SK-N-MC (cell line): ENCODE results near the gene DDIAS.

Experiments
- DNase-seq: peaks from one replicate; pipeline ENCODE4 v3.0.0-alpha.2; 2011; ENCODE audit warnings: low read depth, low spot score
- H3K27ac ChIP-seq: fragments of 200-600 bp; sonication (generic); 2 replicates; pipeline ENCODE4 v1.5.1; 2016; ENCODE audit warnings: mixed run types
- H3K36me3 ChIP-seq: fragments of 200-600 bp; sonication (generic); 2 replicates; pipeline ENCODE4 v1.6.1; 2017; ENCODE audit warnings: antibody characterized with exemption, low read length, mixed read lengths; ENCODE audit not compliant: insufficient read depth
- H3K4me3 ChIP-seq: fragments of 200-600 bp; sonication (generic); 2 replicates; pipeline ENCODE4 v1.5.1; 2016
- H3K9ac ChIP-seq: fragments of 200-600 bp; sonication (generic); 2 replicates; pipeline ENCODE4 v1.8.0; 2017; ENCODE audit warnings: mixed run types, mixed read lengths; ENCODE audit not compliant: insufficient read length
- H3K9me3 ChIP-seq: fragments of 200-600 bp; sonication (generic); 2 replicates; pipeline ENCODE4 v1.6.1; 2017; ENCODE audit warnings: low read depth, mild to moderate bottlenecking, antibody characterized with exemption, low read length, moderate library complexity, mixed read lengths
- EZH2 ChIP-seq: fragments of 200-600 bp; sonication (generic); IDR thresholded peaks from one replicate; pipeline ENCODE4 v1.6.1; 2017; ENCODE audit warnings: antibody characterized with exemption
- FOXP2 ChIP-seq: optimal IDR thresholded peaks from 2 replicates; pipeline ENCODE3; 2011; ENCODE audit warnings: mild to moderate bottlenecking, moderate library complexity; ENCODE audit not compliant: insufficient read depth; ENCODE audit errors: extremely low read length, control extremely low read depth
- POLR2AphosphoS5 ChIP-seq: IDR thresholded peaks from 2 replicates; pipeline ENCODE4 v1.6.1; 2012; ENCODE audit warnings: mild to moderate bottlenecking, low read depth, low read length, borderline replicate concordance

The DDIAS gene

GRCh38 chr11:82976786-82977185, 75.2 kb downstream of the DDIAS start:
- TF ChIP-seq POLR2AphosphoS5 (no peak), EZH2 (no peak), FOXP2 (no peak)
- Histone ChIP-seq H3K4me3 (no peak overlapping the region), H3K9me3 (no peaks in the 10 kb centered on the region), H3K9ac (no peak overlapping the region), H3K27ac (no peak overlapping the region), H3K36me3 (peaks cover 4% of the 10 kb centered on the region; the same call in 1 of the 2 replicates)
- no peak for DNase-seq

DNA sequence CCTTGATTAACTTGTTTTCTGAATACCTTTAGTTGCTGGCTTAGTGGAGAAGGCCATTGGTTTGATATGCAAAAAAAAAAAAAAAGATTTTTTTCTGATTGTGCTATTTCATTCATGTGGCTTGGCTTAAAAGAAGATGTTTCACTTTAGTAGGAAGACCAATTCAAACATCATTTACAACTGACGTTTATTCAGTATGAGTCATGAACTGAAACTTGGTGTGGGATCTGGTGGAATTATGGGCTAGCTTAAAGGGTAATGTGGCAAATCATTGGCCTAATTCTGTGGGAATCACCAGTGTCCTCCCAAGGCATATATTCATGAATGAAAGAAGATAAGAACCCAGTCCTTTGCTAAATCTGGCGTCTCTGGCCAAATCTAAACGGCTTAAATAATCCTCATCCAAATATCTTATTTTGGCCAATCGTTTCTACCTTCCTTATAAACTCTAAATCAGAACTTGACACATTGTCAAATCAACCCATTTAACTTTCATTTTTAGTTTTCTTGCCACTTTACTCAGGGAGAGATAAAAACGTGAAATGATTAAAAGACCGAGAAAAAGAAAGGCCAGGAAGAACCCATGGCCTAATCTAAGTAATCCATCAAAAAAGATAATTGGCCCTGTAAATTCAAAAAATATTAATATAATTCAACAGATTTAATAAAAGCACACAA, 77.0 kb downstream of the DDIAS start:
- peaks cover 8% of the 10 kb centered on the region; the same call in 1 of the 2 replicates for H3K36me3 ChIP-seq
- DNase-seq: no peak
- no peaks in the 10 kb centered on the region for H3K9me3 ChIP-seq
- no peak overlapping the region for H3K9ac ChIP-seq
- TF ChIP-seq POLR2AphosphoS5: no peak
- no peak for TF ChIP-seq FOXP2
- H3K27ac ChIP-seq: no peak overlapping the region
- H3K4me3 ChIP-seq: no peak overlapping the region

- no peak overlapping the region for H3K9ac ChIP-seq
- H3K9me3 ChIP-seq: no peaks in the 10 kb centered on the region
- TF ChIP-seq POLR2AphosphoS5: no peak
- TF ChIP-seq FOXP2: no peak
- no peak for TF ChIP-seq EZH2
- H3K27ac ChIP-seq: no peak overlapping the region
- no peak for DNase-seq
- no peak overlapping the region for H3K4me3 ChIP-seq
- H3K36me3 ChIP-seq: peaks cover 8% of the 10 kb centered on the region; the same call in 1 of the 2 replicates
Measured at GRCh38 chr11:82979824-82980223, 78.3 kb downstream of the DDIAS start.

- no peak for DNase-seq
- Histone ChIP-seq H3K9me3 (no peaks in the 10 kb centered on the region), H3K36me3 (peaks cover 8% of the 10 kb centered on the region; the same call in 1 of the 2 replicates), H3K4me3 (no peak overlapping the region), H3K27ac (no peak overlapping the region), H3K9ac (no peak overlapping the region)
- TF ChIP-seq FOXP2 (no peak), EZH2 (no peak), POLR2AphosphoS5 (no peak)
Measured at GRCh38 chr11:82980292-82980691, 78.8 kb downstream of the DDIAS start.

- Histone ChIP-seq H3K27ac (no peak overlapping the region), H3K9me3 (no peaks in the 10 kb centered on the region), H3K4me3 (no peak overlapping the region), H3K9ac (no peak overlapping the region), H3K36me3 (peaks cover 8% of the 10 kb centered on the region; the same call in 1 of the 2 replicates)
- TF ChIP-seq FOXP2 (no peak), POLR2AphosphoS5 (no peak), EZH2 (no peak)
- no peak for DNase-seq
Measured at GRCh38 chr11:82980947-82981346, 79.4 kb downstream of the DDIAS start.

DNA sequence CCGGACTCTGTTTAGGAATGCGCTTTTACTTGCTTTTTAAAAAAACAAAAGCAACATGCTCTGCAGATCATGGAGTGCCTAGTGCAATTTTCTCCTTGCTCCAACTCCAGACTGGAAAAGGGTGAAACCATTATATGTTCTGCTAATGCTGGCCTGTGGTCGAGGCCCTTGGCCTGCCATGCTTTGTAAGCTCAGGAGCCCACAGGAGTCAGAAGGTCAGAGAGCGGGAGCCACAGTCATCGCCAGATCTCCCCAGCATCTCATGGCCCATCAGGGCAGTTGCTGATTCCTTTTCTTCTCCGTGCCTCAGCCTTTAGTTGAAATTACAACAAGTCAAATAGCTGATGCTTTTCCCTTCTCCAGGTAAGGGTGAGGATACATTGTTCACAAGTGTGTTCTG, 80.3 kb downstream of the DDIAS start:
- no peaks in the 10 kb centered on the region for H3K9me3 ChIP-seq
- DNase-seq: no peak
- H3K27ac ChIP-seq: no peak overlapping the region
- H3K9ac ChIP-seq: no peak overlapping the region
- no peak overlapping the region for H3K4me3 ChIP-seq
- H3K36me3 ChIP-seq: peaks cover 8% of the 10 kb centered on the region; the same call in 1 of the 2 replicates
- no peak for TF ChIP-seq FOXP2
- TF ChIP-seq POLR2AphosphoS5: no peak
- TF ChIP-seq EZH2: no peak
